ENCODE data around the gene CCNI.

Gene CCNI

DNA sequence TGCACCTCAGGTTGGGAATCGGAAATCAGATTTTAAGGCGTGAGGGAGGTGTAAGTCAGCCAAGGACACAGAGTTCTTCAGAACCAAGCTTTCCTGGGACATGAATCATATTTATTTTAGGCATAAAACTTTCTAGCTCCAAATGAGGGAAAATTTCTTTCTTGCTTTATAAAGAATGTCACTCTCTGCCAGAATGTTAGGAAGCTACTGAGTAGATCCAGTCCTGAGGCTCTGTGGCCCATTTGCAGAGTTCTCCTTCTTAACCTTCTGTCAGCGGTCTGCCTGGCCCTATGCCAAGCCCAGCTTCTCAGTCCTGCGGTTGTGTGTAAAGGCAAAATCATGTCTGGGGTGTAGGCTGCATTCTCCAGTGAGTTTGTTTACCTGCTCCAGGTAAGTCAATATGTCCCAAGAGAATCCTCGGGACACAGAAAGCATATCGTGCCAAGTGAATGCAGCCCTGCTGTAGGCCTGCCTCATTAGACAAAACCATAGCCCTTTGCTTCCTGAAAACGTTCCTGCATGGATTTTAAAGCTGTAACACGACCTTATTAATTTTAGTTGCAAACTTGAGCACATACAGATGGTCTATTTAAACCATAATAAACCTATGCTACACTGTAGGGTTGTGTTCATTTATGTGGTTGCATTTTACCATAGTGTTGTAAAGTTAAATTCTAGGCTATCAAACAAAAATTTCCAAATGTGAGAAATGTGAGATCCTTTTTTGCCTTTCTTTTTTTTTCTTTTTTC, 29.2 kb upstream of the CCNI start:
- peak in 1 of 2 experiments; percentile 56 for DNase-seq (ENCODE audit: low read depth in 1 of 2, low spot score in 1 of 2)
- no peak overlapping the region for H3K27ac ChIP-seq (replicated peaks)
- no peak for TF ChIP-seq GABPA (IDR thresholded peaks at IDR 0.05; ENCODE audit: low read depth)
- TF ChIP-seq POLR2AphosphoS5 (IDR thresholded peaks at IDR 0.05; ENCODE audit: low read depth), result no peak
- TF ChIP-seq, protein P1, sequence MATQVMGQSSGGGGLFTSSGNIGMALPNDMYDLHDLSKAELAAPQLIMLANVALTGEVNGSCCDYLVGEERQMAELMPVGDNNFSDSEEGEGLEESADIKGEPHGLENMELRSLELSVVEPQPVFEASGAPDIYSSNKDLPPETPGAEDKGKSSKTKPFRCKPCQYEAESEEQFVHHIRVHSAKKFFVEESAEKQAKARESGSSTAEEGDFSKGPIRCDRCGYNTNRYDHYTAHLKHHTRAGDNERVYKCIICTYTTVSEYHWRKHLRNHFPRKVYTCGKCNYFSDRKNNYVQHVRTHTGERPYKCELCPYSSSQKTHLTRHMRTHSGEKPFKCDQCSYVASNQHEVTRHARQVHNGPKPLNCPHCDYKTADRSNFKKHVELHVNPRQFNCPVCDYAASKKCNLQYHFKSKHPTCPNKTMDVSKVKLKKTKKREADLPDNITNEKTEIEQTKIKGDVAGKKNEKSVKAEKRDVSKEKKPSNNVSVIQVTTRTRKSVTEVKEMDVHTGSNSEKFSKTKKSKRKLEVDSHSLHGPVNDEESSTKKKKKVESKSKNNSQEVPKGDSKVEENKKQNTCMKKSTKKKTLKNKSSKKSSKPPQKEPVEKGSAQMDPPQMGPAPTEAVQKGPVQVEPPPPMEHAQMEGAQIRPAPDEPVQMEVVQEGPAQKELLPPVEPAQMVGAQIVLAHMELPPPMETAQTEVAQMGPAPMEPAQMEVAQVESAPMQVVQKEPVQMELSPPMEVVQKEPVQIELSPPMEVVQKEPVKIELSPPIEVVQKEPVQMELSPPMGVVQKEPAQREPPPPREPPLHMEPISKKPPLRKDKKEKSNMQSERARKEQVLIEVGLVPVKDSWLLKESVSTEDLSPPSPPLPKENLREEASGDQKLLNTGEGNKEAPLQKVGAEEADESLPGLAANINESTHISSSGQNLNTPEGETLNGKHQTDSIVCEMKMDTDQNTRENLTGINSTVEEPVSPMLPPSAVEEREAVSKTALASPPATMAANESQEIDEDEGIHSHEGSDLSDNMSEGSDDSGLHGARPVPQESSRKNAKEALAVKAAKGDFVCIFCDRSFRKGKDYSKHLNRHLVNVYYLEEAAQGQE (IDR thresholded peaks at IDR 0.05; ENCODE audit: insufficient replicate concordance, low read depth), result no peak
- TF ChIP-seq, protein P2, sequence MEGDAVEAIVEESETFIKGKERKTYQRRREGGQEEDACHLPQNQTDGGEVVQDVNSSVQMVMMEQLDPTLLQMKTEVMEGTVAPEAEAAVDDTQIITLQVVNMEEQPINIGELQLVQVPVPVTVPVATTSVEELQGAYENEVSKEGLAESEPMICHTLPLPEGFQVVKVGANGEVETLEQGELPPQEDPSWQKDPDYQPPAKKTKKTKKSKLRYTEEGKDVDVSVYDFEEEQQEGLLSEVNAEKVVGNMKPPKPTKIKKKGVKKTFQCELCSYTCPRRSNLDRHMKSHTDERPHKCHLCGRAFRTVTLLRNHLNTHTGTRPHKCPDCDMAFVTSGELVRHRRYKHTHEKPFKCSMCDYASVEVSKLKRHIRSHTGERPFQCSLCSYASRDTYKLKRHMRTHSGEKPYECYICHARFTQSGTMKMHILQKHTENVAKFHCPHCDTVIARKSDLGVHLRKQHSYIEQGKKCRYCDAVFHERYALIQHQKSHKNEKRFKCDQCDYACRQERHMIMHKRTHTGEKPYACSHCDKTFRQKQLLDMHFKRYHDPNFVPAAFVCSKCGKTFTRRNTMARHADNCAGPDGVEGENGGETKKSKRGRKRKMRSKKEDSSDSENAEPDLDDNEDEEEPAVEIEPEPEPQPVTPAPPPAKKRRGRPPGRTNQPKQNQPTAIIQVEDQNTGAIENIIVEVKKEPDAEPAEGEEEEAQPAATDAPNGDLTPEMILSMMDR (IDR thresholded peaks at IDR 0.05; ENCODE audit: insufficient read depth, low read length), result no peak
- no peak for TF ChIP-seq SPI1 (IDR thresholded peaks at IDR 0.05; ENCODE audit: borderline replicate concordance, low read depth)
- no peak overlapping the region for H3K4me3 ChIP-seq (replicated peaks; ENCODE audit: insufficient read depth, low read length)
- H3K27me3 ChIP-seq (ENCODE audit: insufficient read depth, poor library complexity, severe bottlenecking), result no peaks in the 10 kb centered on the region

DNA sequence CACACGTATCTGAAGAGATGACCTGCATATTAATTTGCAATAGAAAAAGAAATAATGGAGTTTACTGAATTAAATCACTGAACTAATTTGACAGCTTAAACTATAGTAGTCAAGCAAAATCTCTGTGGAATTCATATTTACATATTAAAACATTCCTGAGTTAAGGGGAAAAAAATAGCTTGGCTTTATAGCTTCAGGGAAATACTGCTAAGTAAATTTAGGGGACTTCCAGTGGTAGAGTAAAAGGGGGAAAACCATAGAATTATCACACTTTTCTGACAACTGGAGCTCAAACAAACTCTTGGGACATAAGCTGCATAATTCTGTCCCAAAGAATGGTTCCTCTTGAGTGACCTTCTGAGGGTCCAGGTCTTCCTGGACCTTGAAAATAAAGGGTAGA, 28.6 kb upstream of the CCNI start:
- no peak overlapping the region for H3K27ac ChIP-seq (replicated peaks)

DNA sequence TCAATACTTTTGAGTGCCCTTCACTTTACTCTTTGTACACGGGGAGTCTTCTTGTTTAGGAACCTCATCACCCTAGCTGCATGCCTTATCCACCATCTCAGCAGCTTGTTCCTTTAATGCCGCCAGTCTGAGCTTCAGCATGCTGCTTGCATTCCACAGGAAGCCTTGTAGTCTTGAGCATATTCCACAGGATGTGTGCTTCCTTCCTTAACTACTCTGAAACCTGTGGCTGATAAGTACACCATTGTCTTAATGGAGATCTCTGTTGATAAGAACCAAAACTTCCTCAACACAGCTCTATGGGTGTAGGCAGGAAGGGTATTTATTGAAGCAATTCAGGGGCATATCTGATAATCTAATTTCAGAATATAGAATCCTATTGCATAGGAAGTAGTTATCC, 24.4 kb upstream of the CCNI start:
- H3K27ac ChIP-seq (replicated peaks), result no peak overlapping the region

More for the DNA sequence above, 28.6 kb upstream of the CCNI start:
- no peak for DNase-seq (ENCODE audit: low read depth in 1 of 2, low spot score in 1 of 2)
- H3K4me3 ChIP-seq (replicated peaks; ENCODE audit: insufficient read depth, low read length), result no peak overlapping the region
- TF ChIP-seq, protein P2 (IDR thresholded peaks at IDR 0.05; ENCODE audit: insufficient read depth, low read length), result no peak
- TF ChIP-seq POLR2AphosphoS5 (IDR thresholded peaks at IDR 0.05; ENCODE audit: low read depth) (no peak), GABPA (IDR thresholded peaks at IDR 0.05; ENCODE audit: low read depth) (no peak), SPI1 (IDR thresholded peaks at IDR 0.05; ENCODE audit: borderline replicate concordance, low read depth) (no peak)
- TF ChIP-seq, protein P1 (IDR thresholded peaks at IDR 0.05; ENCODE audit: insufficient replicate concordance, low read depth), result no peak
- H3K27me3 ChIP-seq (ENCODE audit: insufficient read depth, poor library complexity, severe bottlenecking), result no peaks in the 10 kb centered on the region

More for the DNA sequence above, 24.4 kb upstream of the CCNI start:
- H3K27me3 ChIP-seq (ENCODE audit: insufficient read depth, poor library complexity, severe bottlenecking), result no peaks in the 10 kb centered on the region
- DNase-seq (ENCODE audit: low read depth in 1 of 2, low spot score in 1 of 2), result peak in 1 of 2 experiments; percentile 21
- H3K4me3 ChIP-seq (replicated peaks; ENCODE audit: insufficient read depth, low read length), result no peak overlapping the region
- TF ChIP-seq, protein P1 (IDR thresholded peaks at IDR 0.05; ENCODE audit: insufficient replicate concordance, low read depth), result no peak
- no peak for TF ChIP-seq SPI1 (IDR thresholded peaks at IDR 0.05; ENCODE audit: borderline replicate concordance, low read depth)
- no peak for TF ChIP-seq POLR2AphosphoS5 (IDR thresholded peaks at IDR 0.05; ENCODE audit: low read depth)
- TF ChIP-seq GABPA (IDR thresholded peaks at IDR 0.05; ENCODE audit: low read depth), result no peak
- TF ChIP-seq, protein P2 (IDR thresholded peaks at IDR 0.05; ENCODE audit: insufficient read depth, low read length), result no peak
